Stimulated activated naive B cell treated with anti-CD40 and anti-IgM and Interleukin-4, amounts not matched to agents 10 μg/mL and 1 μg/mL and 100 μg/mL, for 72 hours (primary cell): Measurements from ENCODE around the gene IFNA6.
"Not testable (repeated sequence)": the region's sequence is repeated elsewhere in the genome, so short reads cannot be mapped to it uniquely, and the experiment has no call there.

Source experiments
- ATAC-seq, 2 donors: fragments of 150-1000 bp; cut with Tn5 transposase; replicated peaks; 2 replicates each; pipeline ENCODE4 v1.10.0; 2021; ENCODE audit warnings: moderate library complexity in 1 of 2
- DNase-seq: peaks from one replicate; pipeline ENCODE4 v3.0.0; 2021
- H3K27ac Mint-ChIP-seq: one replicate; pipeline ENCODE4 v1.8.0; 2022; ENCODE audit warnings: mild to moderate bottlenecking, mixed read lengths
- H3K27me3 Mint-ChIP-seq, 2 donors: one replicate each; pipeline ENCODE4 v1.8.0; 2022; ENCODE audit warnings: mixed read lengths in 2 of 2
- H3K36me3 Mint-ChIP-seq, 2 donors: one replicate each; pipeline ENCODE4 v1.8.0; 2022; ENCODE audit warnings: mixed read lengths in 2 of 2, mild to moderate bottlenecking in 1 of 2
- H3K4me1 Mint-ChIP-seq, 2 donors: one replicate each; pipeline ENCODE4 v1.8.0; 2022; ENCODE audit warnings: mixed read lengths in 2 of 2, mild to moderate bottlenecking in 1 of 2
- H3K4me3 Mint-ChIP-seq, 2 donors: one replicate each; pipeline ENCODE4 v1.8.0; 2022; ENCODE audit warnings: mild to moderate bottlenecking in 2 of 2, mixed read lengths in 2 of 2, moderate library complexity in 1 of 2
- H3K9me3 Mint-ChIP-seq, 2 donors: one replicate each; pipeline ENCODE4 v1.8.0; 2022; ENCODE audit warnings: mixed read lengths in 2 of 2, mild to moderate bottlenecking in 1 of 2

IFNA6 gene

GRCh38 chr9:21350787-21351186, at the start of gene IFNA6:
IFNA6 (minus strand) TSS chr9:21350887; CDS start chr9:21350887, 0 bp downstream.
- peaks cover 5 to 6% of the 10 kb centered on the region in 2 donors for H3K9me3 Mint-ChIP-seq
- no peak for DNase-seq
- no peak within 1 kb of the TSS for H3K4me3 Mint-ChIP-seq
- no peaks in the 10 kb centered on the region for H3K4me1 Mint-ChIP-seq
- H3K27me3 Mint-ChIP-seq, result peaks cover 35 to 55% of the 10 kb centered on the region in 2 donors
- peaks cover 4 to 5% of the 10 kb centered on the region in 2 donors for H3K36me3 Mint-ChIP-seq
- no peak for ATAC-seq
- H3K27ac Mint-ChIP-seq, result no peak within 1 kb of the TSS

- Mint-ChIP-seq H3K27ac (no peak overlapping the region), H3K9me3 (no peaks in the 10 kb centered on the region), H3K4me3 (no peak overlapping the region), H3K36me3 (no peaks in the 10 kb centered on the region), H3K27me3 (peaks cover 57 to 79% of the 10 kb centered on the region in 2 donors), H3K4me1 (peaks cover 14 to 23% of the 10 kb centered on the region in 2 donors)
- DNase-seq, result no peak
- no peak for ATAC-seq
Measured at GRCh38 chr9:21399956-21400355, 49.3 kb upstream of the IFNA6 start.

- no peak overlapping the region for H3K4me3 Mint-ChIP-seq
- DNase-seq (no peak), ATAC-seq (no peak)
- peaks cover 55 to 76% of the 10 kb centered on the region in 2 donors for H3K27me3 Mint-ChIP-seq
- H3K4me1 Mint-ChIP-seq, result peaks cover 14 to 23% of the 10 kb centered on the region in 2 donors
- H3K9me3 Mint-ChIP-seq, result no peaks in the 10 kb centered on the region
- no peak overlapping the region for H3K27ac Mint-ChIP-seq
- H3K36me3 Mint-ChIP-seq, result no peaks in the 10 kb centered on the region
Measured at GRCh38 chr9:21398955-21399489, 48.3 kb upstream of the IFNA6 start.

GRCh38 chr9:21395778-21396717, 45.4 kb upstream of the IFNA6 start:
- peaks cover 9 to 20% of the 10 kb centered on the region in 2 donors for H3K4me1 Mint-ChIP-seq
- DNase-seq, result no peak
- H3K4me3 Mint-ChIP-seq, result peak overlapping the region; percentile 53 to 74
- ATAC-seq, result peak; percentile 73 to 75
- H3K27me3 Mint-ChIP-seq, result peaks cover 56 to 81% of the 10 kb centered on the region in 2 donors
- H3K9me3 Mint-ChIP-seq, result no peaks in the 10 kb centered on the region
- H3K36me3 Mint-ChIP-seq, result no peaks in the 10 kb centered on the region
- peak overlapping the region; percentile 33 for H3K27ac Mint-ChIP-seq

- DNase-seq (no peak), ATAC-seq (peak; percentile 88 to 97)
- peaks cover 62 to 81% of the 10 kb centered on the region in 2 donors for H3K27me3 Mint-ChIP-seq
- no peak overlapping the region for H3K27ac Mint-ChIP-seq
- H3K36me3 Mint-ChIP-seq, result no peaks in the 10 kb centered on the region
- H3K4me3 Mint-ChIP-seq, result no peak overlapping the region
- H3K4me1 Mint-ChIP-seq, result peaks cover 6 to 14% of the 10 kb centered on the region in 2 donors
- no peaks in the 10 kb centered on the region for H3K9me3 Mint-ChIP-seq
Measured at GRCh38 chr9:21392270-21392669, 41.6 kb upstream of the IFNA6 start.

GRCh38 chr9:21385131-21385670, 34.5 kb upstream of the IFNA6 start, which contains the start of gene IFNA2:
IFNA2 (minus strand) TSS chr9:21385398; CDS start chr9:21385329, 69 bp downstream.
- DNase-seq (no peak), ATAC-seq (peak; percentile 46 to 54)
- Mint-ChIP-seq H3K4me3 (no peak within 1 kb of the TSS), H3K27me3 (peaks cover 30 to 44% of the 10 kb centered on the region in 2 donors), H3K9me3 (no peaks in the 10 kb centered on the region), H3K27ac (no peak within 1 kb of the TSS), H3K4me1 (peaks cover 19 to 26% of the 10 kb centered on the region in 2 donors), H3K36me3 (no peaks in the 10 kb centered on the region)

- Mint-ChIP-seq H3K27ac (no peak overlapping the region), H3K4me3 (no peak overlapping the region), H3K27me3 (peaks cover 28 to 46% of the 10 kb centered on the region in 2 donors), H3K4me1 (peaks cover 19 to 26% of the 10 kb centered on the region in 2 donors), H3K36me3 (no peaks in the 10 kb centered on the region), H3K9me3 (no peaks in the 10 kb centered on the region)
- DNase-seq, result no peak
- ATAC-seq, result no peak
Measured at GRCh38 chr9:21383627-21384026, 32.9 kb upstream of the IFNA6 start.

- ATAC-seq (peak; percentile 95), DNase-seq (peak; percentile 59)
- Mint-ChIP-seq H3K27ac (peak overlapping the region; percentile 38), H3K4me1 (peaks cover 19 to 26% of the 10 kb centered on the region in 2 donors), H3K9me3 (no peaks in the 10 kb centered on the region), H3K27me3 (peaks cover 28 to 40% of the 10 kb centered on the region in 2 donors), H3K4me3 (peak overlapping the region in 1 of 2 donors; percentile 31), H3K36me3 (no peaks in the 10 kb centered on the region)
Measured at GRCh38 chr9:21381448-21382339, 31.0 kb upstream of the IFNA6 start.

- not testable (repeated sequence) for H3K9me3 Mint-ChIP-seq, H3K4me1 Mint-ChIP-seq, H3K4me3 Mint-ChIP-seq, H3K36me3 Mint-ChIP-seq, ATAC-seq, DNase-seq, H3K27ac Mint-ChIP-seq
- H3K27me3 Mint-ChIP-seq, result peaks cover 36 to 44% of the 10 kb centered on the region in 2 donors
Measured at GRCh38 chr9:21371467-21371866, 20.8 kb upstream of the IFNA6 start.

GRCh38 chr9:21367957-21368356, 17.3 kb upstream of the IFNA6 start, which contains the start of gene IFNA13:
IFNA13 (minus strand) TSS chr9:21368057; CDS start chr9:21368010, 47 bp downstream.
- Mint-ChIP-seq H3K27ac (no peak within 1 kb of the TSS), H3K9me3 (no peaks in the 10 kb centered on the region), H3K4me3 (no peak within 1 kb of the TSS), H3K36me3 (no peaks in the 10 kb centered on the region), H3K27me3 (peaks cover 50 to 51% of the 10 kb centered on the region in 2 donors), H3K4me1 (peaks cover 3 to 6% of the 10 kb centered on the region in 2 donors)
- DNase-seq (no peak), ATAC-seq (no peak)

GRCh38 chr9:21367169-21367568, 16.5 kb upstream of the IFNA6 start:
- H3K27ac Mint-ChIP-seq, H3K36me3 Mint-ChIP-seq, H3K9me3 Mint-ChIP-seq, H3K4me1 Mint-ChIP-seq, DNase-seq, H3K4me3 Mint-ChIP-seq: not testable (repeated sequence)
- peaks cover 49 to 54% of the 10 kb centered on the region in 2 donors for H3K27me3 Mint-ChIP-seq
- ATAC-seq, result peak; percentile 96 to 99

GRCh38 chr9:21362287-21362686, 11.6 kb upstream of the IFNA6 start:
- Mint-ChIP-seq H3K4me1 (peaks cover 11 to 14% of the 10 kb centered on the region in 2 donors), H3K27ac (no peak overlapping the region), H3K9me3 (no peaks in the 10 kb centered on the region), H3K27me3 (peaks cover 26 to 40% of the 10 kb centered on the region in 2 donors), H3K4me3 (no peak overlapping the region), H3K36me3 (no peaks in the 10 kb centered on the region)
- no peak for ATAC-seq
- no peak for DNase-seq
